PC-3 (cell line): ENCODE measurements around the gene FGF12. TPM values are rescaled to one million over a fixed set of nuclear protein-coding genes. Genes with fewer than 3 reads are reported as not detected.
A peak's percentile ranks its signal among the peaks of the same experiment; 100 is the strongest.

Experiments used
- ATAC-seq: fragments of 200-7000 bp; cut with Tn5 transposase; 2 replicates; pipeline ENCODE4 v1.9.1; 2020; ENCODE audit warnings: mild to moderate bottlenecking, moderate library complexity
- BruUV-seq: library from RNA; stranded (reverse); fragments of 400-500 nt; replicated peaks from 2 replicates; lab custom pipeline; 2021; lab: Mats Ljungman, UMichigan
- CTCF ChIA-PET: fragments of 300-600 bp; sonication (Branson Sonifier 250); formaldehyde crosslinking; loops from one replicate; lab custom pipeline; 2022; ENCODE audit warnings: antibody characterized with exemption; lab: Charles Lee
- POLR2A ChIA-PET: fragments of 300-600 bp; sonication (Branson Sonifier 250); formaldehyde crosslinking; loops from one replicate; lab custom pipeline; 2022; ENCODE audit warnings: antibody characterized with exemption; ENCODE audit not compliant: unreplicated experiment; lab: Charles Lee
- DNase-seq: peaks from one replicate; pipeline ENCODE4 v3.0.0-alpha.2; 2015
- H2AFZ ChIP-seq: fragments of 300-600 bp; sonication (generic); 2 replicates; pipeline ENCODE4 v1.6.0; 2016; ENCODE audit warnings: antibody characterized with exemption, low read length
- H3F3A ChIP-seq: fragments of 300-600 bp; sonication (generic); one replicate; pipeline ENCODE4 v1.6.0; 2017; ENCODE audit warnings: antibody characterized with exemption, low read length, control low read depth, mild to moderate bottlenecking; ENCODE audit not compliant: unreplicated experiment
- H3K27ac ChIP-seq: fragments of 300-600 bp; sonication (generic); 2 replicates; pipeline ENCODE4 v1.5.1; 2016; ENCODE audit warnings: mild to moderate bottlenecking, low read length
- H3K27me3 ChIP-seq: fragments of 300-600 bp; sonication (generic); 2 replicates; pipeline ENCODE4 v1.6.1; 2016; ENCODE audit warnings: low read length, mixed read lengths
- H3K36me3 ChIP-seq: fragments of 300-600 bp; sonication (generic); 2 replicates; pipeline ENCODE4 v1.6.1; 2016; ENCODE audit warnings: low read depth, mixed run types, low read length, mixed read lengths
- H3K4me1 ChIP-seq: fragments of 300-600 bp; sonication (generic); 2 replicates; pipeline ENCODE4 v1.5.1; 2016; ENCODE audit warnings: low read length; ENCODE audit not compliant: insufficient read depth
- H3K4me2 ChIP-seq: fragments of 300-600 bp; sonication (generic); 2 replicates; pipeline ENCODE4 v1.6.0; 2016; ENCODE audit warnings: low read length
- H3K4me3 ChIP-seq: fragments of 300-600 bp; sonication (generic); 2 replicates; pipeline ENCODE4 v1.5.1; 2016; ENCODE audit warnings: mild to moderate bottlenecking, low read length, mixed read lengths
- H3K79me2 ChIP-seq: fragments of 300-600 bp; sonication (generic); 2 replicates; pipeline ENCODE4 v1.6.1; 2017; ENCODE audit warnings: low read length, mixed read lengths
- H3K9ac ChIP-seq: fragments of 300-600 bp; sonication (generic); 2 replicates; pipeline ENCODE4 v1.6.0; 2016; ENCODE audit warnings: mild to moderate bottlenecking, low read length
- H3K9me2 ChIP-seq: fragments of 300-600 bp; sonication (generic); replicated peaks from 2 replicates; pipeline ENCODE4 v1.6.1; 2016; ENCODE audit warnings: mixed run types, low read length, mixed read lengths
- H3K9me3 ChIP-seq: fragments of 300-600 bp; sonication (generic); 2 replicates; pipeline ENCODE4 v1.6.1; 2016; ENCODE audit warnings: low read length, mixed read lengths
- H4K20me1 ChIP-seq: fragments of 300-600 bp; sonication (generic); 2 replicates; pipeline ENCODE4 v1.6.1; 2016; ENCODE audit warnings: low read length, mixed read lengths
- CTCF ChIP-seq: fragments of 300-600 bp; sonication (generic); conservative IDR thresholded peaks from 2 replicates; pipeline ENCODE4 v1.5.1; 2017; ENCODE audit warnings: antibody characterized with exemption, low read depth, mild to moderate bottlenecking, low read length
- EZH2 ChIP-seq: fragments of 300-600 bp; sonication (generic); IDR thresholded peaks from one replicate; pipeline ENCODE4 v1.6.1; 2017; ENCODE audit warnings: antibody characterized with exemption, mild to moderate bottlenecking, low read length; ENCODE audit not compliant: unreplicated experiment
- EZH2phosphoT487 ChIP-seq: fragments of 300-600 bp; sonication (generic); IDR thresholded peaks from 2 replicates; pipeline ENCODE4 v1.6.1; 2018; ENCODE audit warnings: mild to moderate bottlenecking, antibody characterized with exemption, low read length, borderline replicate concordance
- intact Hi-C: fragments of 100-400 bp; cut with micrococcal nuclease; formaldehyde crosslinking; loops from 2 replicates; pipeline ENCODE4 v1.9.0; 2023
- total RNA-seq: library from RNA; depleted of rRNA; stranded (reverse); fragments of >200 nt; gene quantifications from 2 replicates; pipeline ENCODE4 v1.2.3, GENCODE V29; 2014

Gene FGF12
- total RNA-seq, 1 experiment from 2014 or later, result not detected

GRCh38 chr3:192332386-192333291 is 394.7 kb downstream of the FGF12 start:
- Histone ChIP-seq H3K79me2 (no peaks in the 10 kb centered on the region), H3K9me2 (no peaks in the 10 kb centered on the region), H3K4me3 (no peak overlapping the region), H3K9ac (no peak overlapping the region), H4K20me1 (no peaks in the 10 kb centered on the region), H3K36me3 (no peaks in the 10 kb centered on the region), H3K27me3 (peaks cover 20% of the 10 kb centered on the region), H3K4me2 (no peak overlapping the region), H2AFZ (no peak overlapping the region), H3F3A (no peaks in the 10 kb centered on the region), H3K9me3 (no peaks in the 10 kb centered on the region), H3K27ac (no peak overlapping the region), H3K4me1 (no peaks in the 10 kb centered on the region)
- TF ChIP-seq EZH2phosphoT487 (no peak), EZH2 (no peak), CTCF (no peak)
- ChIA-PET CTCF (no interaction called here), POLR2A (no interaction called here)
- ATAC-seq (no peak), DNase-seq (no peak)
- BruUV-seq, result no TSS peak
- intact Hi-C loops, result no loop called here

- Histone ChIP-seq H3K9me2 (no peaks in the 10 kb centered on the region), H3K79me2 (no peaks in the 10 kb centered on the region), H3K9me3 (no peaks in the 10 kb centered on the region), H3K27ac (no peak overlapping the region), H3K4me2 (0 out of 2 replicates have a peak overlapping the region, but pooled peaks have one; percentile 3), H3K9ac (no peak overlapping the region), H3F3A (no peaks in the 10 kb centered on the region), H3K36me3 (no peaks in the 10 kb centered on the region), H4K20me1 (no peaks in the 10 kb centered on the region), H2AFZ (no peak overlapping the region), H3K4me1 (no peaks in the 10 kb centered on the region), H3K4me3 (no peak overlapping the region), H3K27me3 (peaks cover 26% of the 10 kb centered on the region)
- ATAC-seq, result no peak
- intact Hi-C loops, result no loop called here
- BruUV-seq, result no TSS peak
- CTCF ChIA-PET, result no interaction called here
- no peak for DNase-seq
- TF ChIP-seq CTCF, result no peak
- TF ChIP-seq EZH2, result no peak
- no peak for TF ChIP-seq EZH2phosphoT487
- POLR2A ChIA-PET, result no interaction called here
These were observed 395.5 kb downstream of the FGF12 start for GRCh38 chr3:192331749-192332385.
